CD4-positive, alpha-beta T cell (primary cell): ENCODE results near the gene RUFY2. TPM values are rescaled to one million over a fixed set of nuclear protein-coding genes. Genes with fewer than 3 reads are reported as not detected.
"Not testable (repeated sequence)": the region's sequence is repeated elsewhere in the genome, so short reads cannot be mapped to it uniquely, and the experiment has no call there.

Experiments used
- ATAC-seq: fragments of 200-7000 bp; cut with Tn5 transposase; one replicate; pipeline ENCODE4 v1.10.0; 2022; ENCODE audit warnings: mild to moderate bottlenecking; ENCODE audit not compliant: poor library complexity
- CTCF ChIA-PET: fragments of 350-600 bp; sonication (Branson Sonifier 250); formaldehyde crosslinking; loops from one replicate; lab custom pipeline; 2021; ENCODE audit warnings: antibody characterized with exemption, inconsistent platforms; lab: Charles Lee
- POLR2A ChIA-PET: fragments of 350-600 bp; sonication (Branson Sonifier 250); formaldehyde crosslinking; loops from one replicate; lab custom pipeline; 2021; ENCODE audit warnings: antibody characterized with exemption, inconsistent platforms; lab: Charles Lee
- DNase-seq, 14 experiments: peaks; one replicate each; pipeline ENCODE4 v3.0.0-alpha.2; 2013 to 2020; ENCODE audit warnings: mixed read lengths in 2 of 14
- H3K27ac ChIP-seq, 2 donors: one replicate each; pipeline versions ENCODE4 v1.5.1 to v1.7.0; 2013; ENCODE audit warnings: low read length in 2 of 2, low read depth in 1 of 2, mild to moderate bottlenecking in 1 of 2
- H3K27me3 ChIP-seq, 2 experiments: 1 replicate in 1 of 2; 2 replicates in 1 of 2; pipeline versions ENCODE4 v1.6.1 to v1.7.0; 2013; ENCODE audit warnings: low read length in 2 of 2, control low read depth in 1 of 2, mild to moderate bottlenecking in 1 of 2, moderate library complexity in 1 of 2; ENCODE audit not compliant: insufficient read depth in 2 of 2, control insufficient read depth in 1 of 2
- H3K36me3 ChIP-seq: one replicate; pipeline ENCODE4 v1.6.1; 2013; ENCODE audit warnings: low read length, control low read depth; ENCODE audit not compliant: insufficient read depth
- H3K4me1 ChIP-seq: one replicate; pipeline ENCODE4 v1.6.1; 2013; ENCODE audit warnings: low read length, control low read depth; ENCODE audit not compliant: insufficient read depth
- H3K4me3 ChIP-seq: one replicate; pipeline ENCODE4 v1.5.1; 2013; ENCODE audit warnings: mild to moderate bottlenecking, low read length, moderate library complexity
- H3K9me3 ChIP-seq, 2 experiments: 1 replicate in 1 of 2; 2 replicates in 1 of 2; pipeline versions ENCODE4 v1.6.1 to v1.7.0; 2013; ENCODE audit warnings: low read length in 2 of 2, mild to moderate bottlenecking in 2 of 2, control low read depth in 1 of 2, moderate library complexity in 1 of 2; ENCODE audit not compliant: control insufficient read depth in 1 of 2, insufficient read depth in 1 of 2
- H3K27ac Mint-ChIP-seq: one replicate; pipeline ENCODE4 v1.8.0; 2020; ENCODE audit warnings: mixed read lengths
- H3K27me3 Mint-ChIP-seq: one replicate; pipeline ENCODE4 v1.8.0; 2021; ENCODE audit warnings: mixed read lengths
- H3K36me3 Mint-ChIP-seq: one replicate; pipeline ENCODE4 v1.8.0; 2021; ENCODE audit warnings: low read depth, mixed read lengths
- H3K4me1 Mint-ChIP-seq: one replicate; pipeline ENCODE4 v1.8.0; 2021; ENCODE audit warnings: low read depth, mixed read lengths
- H3K4me3 Mint-ChIP-seq: one replicate; pipeline ENCODE4 v1.8.0; 2020; ENCODE audit warnings: mild to moderate bottlenecking, mixed read lengths
- H3K9me3 Mint-ChIP-seq: one replicate; pipeline ENCODE4 v1.8.0; 2020; ENCODE audit warnings: mixed read lengths
- intact Hi-C, 2 experiments: fragments of 100-400 bp; cut with DNase I in 1 of 2; cut with micrococcal nuclease in 1 of 2; formaldehyde crosslinking; loops; one replicate each; pipeline versions ENCODE4 v1.15.1 to v1.9.0; 2023 to 2025; cut with DNase I, micrococcal nuclease
- polyA plus RNA-seq, 2 donors: library from polyadenylated mRNA; unstranded; fragments of 120-200 nt; gene quantifications; one replicate each; pipeline ENCODE4 v1.2.1, GENCODE V29; 2013
- total RNA-seq, 174 experiments: library from RNA in 2 of 174; stranded (reverse) in 2 of 174; gene quantifications; one replicate each; pipeline ENCODE4 v1.2.3 and lab custom pipeline; 2021 to 2026
- TF ChIP-seq, protein P1 (sequence below): fragments of 200-600 bp; IDR thresholded peaks from one replicate; pipeline ENCODE4 v1.8.0; 2022; ENCODE audit warnings: antibody characterized with exemption, mild to moderate bottlenecking

Gene RUFY2, protein sequence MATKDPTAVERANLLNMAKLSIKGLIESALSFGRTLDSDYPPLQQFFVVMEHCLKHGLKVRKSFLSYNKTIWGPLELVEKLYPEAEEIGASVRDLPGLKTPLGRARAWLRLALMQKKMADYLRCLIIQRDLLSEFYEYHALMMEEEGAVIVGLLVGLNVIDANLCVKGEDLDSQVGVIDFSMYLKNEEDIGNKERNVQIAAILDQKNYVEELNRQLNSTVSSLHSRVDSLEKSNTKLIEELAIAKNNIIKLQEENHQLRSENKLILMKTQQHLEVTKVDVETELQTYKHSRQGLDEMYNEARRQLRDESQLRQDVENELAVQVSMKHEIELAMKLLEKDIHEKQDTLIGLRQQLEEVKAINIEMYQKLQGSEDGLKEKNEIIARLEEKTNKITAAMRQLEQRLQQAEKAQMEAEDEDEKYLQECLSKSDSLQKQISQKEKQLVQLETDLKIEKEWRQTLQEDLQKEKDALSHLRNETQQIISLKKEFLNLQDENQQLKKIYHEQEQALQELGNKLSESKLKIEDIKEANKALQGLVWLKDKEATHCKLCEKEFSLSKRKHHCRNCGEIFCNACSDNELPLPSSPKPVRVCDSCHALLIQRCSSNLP
- total RNA-seq (10 to 100 TPM; 10.7 to 14.8 TPM), total RNA-seq (lab: John Stamatoyannopoulos, UW) (8.6 to 46.8 (median 27.5) reads per million in 172 experiments)
- 9.1 TPM for polyA plus RNA-seq (2013, experiment 1 of 2)
- 11.5 TPM for polyA plus RNA-seq (2013, experiment 2 of 2)

DNA sequence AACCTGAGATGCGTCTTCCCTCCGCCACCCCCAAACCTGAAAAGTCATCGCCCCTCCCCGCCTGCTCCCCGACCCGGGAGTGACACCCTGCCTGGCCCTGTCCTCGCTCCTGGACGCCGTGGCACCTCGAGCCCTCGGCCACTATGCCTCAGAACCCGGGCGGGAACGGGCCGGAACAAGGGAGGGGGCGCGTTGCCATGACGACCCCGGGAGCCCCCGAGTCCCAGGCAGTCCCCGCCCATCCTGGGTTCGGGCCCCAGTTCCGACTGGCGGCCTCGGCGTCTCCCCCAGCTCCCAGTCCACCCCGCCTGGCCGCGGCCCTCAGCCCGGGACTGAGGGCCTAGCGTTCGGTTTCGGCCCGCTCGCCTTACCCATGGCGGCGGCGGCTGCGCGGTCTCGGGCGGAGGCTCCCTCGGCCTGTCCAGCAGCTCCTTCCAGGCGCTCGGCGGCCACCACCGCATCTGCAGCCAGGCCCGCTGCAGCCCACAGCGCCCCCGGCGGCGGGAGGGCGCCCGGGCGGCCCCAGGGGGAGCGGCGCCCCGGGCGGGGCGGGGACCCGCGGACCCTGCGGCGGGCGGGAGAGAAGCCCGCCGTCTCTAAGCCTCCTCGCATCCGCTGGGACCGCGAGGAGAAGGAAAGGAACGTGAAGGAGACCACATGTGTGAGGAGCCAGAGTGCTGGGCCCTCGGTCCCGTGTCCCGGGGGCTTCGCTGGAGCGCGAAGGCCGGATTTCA is at the start of gene RUFY2:
RUFY2 (minus strand) TSS at position 463 of the 734 bp plus-strand sequence; CDS start at position 375, 88 bp downstream.
- H3K9me3 ChIP-seq, result no peaks in the 10 kb centered on the region
- Mint-ChIP-seq H3K4me1 (peaks cover 18% of the 10 kb centered on the region), H3K36me3 (peaks cover 9% of the 10 kb centered on the region), H3K9me3 (no peaks in the 10 kb centered on the region), H3K27ac (peak within 1 kb of the TSS; percentile 53), H3K4me3 (peak within 1 kb of the TSS; percentile 89), H3K27me3 (no peaks in the 10 kb centered on the region)
- no peaks in the 10 kb centered on the region for H3K36me3 ChIP-seq
- H3K4me3 ChIP-seq, result peak within 1 kb of the TSS; percentile 99
- TF ChIP-seq, protein P1, sequence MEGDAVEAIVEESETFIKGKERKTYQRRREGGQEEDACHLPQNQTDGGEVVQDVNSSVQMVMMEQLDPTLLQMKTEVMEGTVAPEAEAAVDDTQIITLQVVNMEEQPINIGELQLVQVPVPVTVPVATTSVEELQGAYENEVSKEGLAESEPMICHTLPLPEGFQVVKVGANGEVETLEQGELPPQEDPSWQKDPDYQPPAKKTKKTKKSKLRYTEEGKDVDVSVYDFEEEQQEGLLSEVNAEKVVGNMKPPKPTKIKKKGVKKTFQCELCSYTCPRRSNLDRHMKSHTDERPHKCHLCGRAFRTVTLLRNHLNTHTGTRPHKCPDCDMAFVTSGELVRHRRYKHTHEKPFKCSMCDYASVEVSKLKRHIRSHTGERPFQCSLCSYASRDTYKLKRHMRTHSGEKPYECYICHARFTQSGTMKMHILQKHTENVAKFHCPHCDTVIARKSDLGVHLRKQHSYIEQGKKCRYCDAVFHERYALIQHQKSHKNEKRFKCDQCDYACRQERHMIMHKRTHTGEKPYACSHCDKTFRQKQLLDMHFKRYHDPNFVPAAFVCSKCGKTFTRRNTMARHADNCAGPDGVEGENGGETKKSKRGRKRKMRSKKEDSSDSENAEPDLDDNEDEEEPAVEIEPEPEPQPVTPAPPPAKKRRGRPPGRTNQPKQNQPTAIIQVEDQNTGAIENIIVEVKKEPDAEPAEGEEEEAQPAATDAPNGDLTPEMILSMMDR, result peak; percentile 57
- H3K4me1 ChIP-seq, result peaks cover 11% of the 10 kb centered on the region
- H3K27me3 ChIP-seq, result no peaks in the 10 kb centered on the region
- intact Hi-C loops, result loop anchor here in 1 of 2 experiments (2.0 to 10.0 kb wide), 6 partner anchors 75 to 548 kb away; partner anchors contain the start of genes CCAR1, DDX21, DDX50 and HERC4
- ChIA-PET POLR2A (interaction anchor here (0.7 to 2.0 kb wide), 2 partner anchors 75 to 77 kb away, joined by 3 to 16 read pairs; partner anchors contain the start of genes HNRNPH3 and PBLD), CTCF (interaction anchor here (0.6 to 1.5 kb wide), 12 partner anchors 8 to 77 kb away, joined by 3 to 11 read pairs (median 3); partner anchors contain the start of genes DNA2, HNRNPH3 and PBLD)
- peak; percentile 42 to 88 (median 70) for DNase-seq
- H3K27ac ChIP-seq, result peak within 1 kb of the TSS in 1 of 2 donors; percentile 35
- peak; percentile 94 for ATAC-seq

DNA sequence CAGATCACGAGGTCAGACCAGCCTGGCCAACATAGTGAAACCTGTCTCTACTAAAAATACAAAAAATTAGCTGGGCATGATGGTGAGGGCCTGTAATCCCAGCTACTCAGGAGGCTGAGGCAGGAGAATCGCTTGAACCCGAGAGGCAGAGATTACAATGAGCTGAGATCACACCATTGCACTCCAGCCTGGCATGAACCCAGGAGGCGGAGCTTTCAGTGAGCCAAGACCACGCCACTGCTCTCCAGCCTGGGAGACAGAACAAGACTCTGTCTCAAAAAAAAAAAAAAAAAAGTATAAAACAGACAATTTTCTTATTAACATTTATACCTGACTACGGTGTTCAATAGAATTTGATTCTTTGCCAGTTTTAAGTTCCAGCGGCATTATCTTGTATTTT is 42.6 kb upstream of the RUFY2 start:
- POLR2A ChIA-PET, result interaction anchor here (0.5 kb wide), 1 partner anchor 8 kb away, joined by 5 read pairs; no protein-coding TSS in a partner anchor
- ATAC-seq, H3K9me3 Mint-ChIP-seq, CTCF ChIA-PET, H3K4me1 Mint-ChIP-seq, H3K4me1 ChIP-seq, H3K4me3 ChIP-seq, H3K27me3 Mint-ChIP-seq, H3K9me3 ChIP-seq, H3K27ac ChIP-seq, H3K36me3 ChIP-seq, H3K4me3 Mint-ChIP-seq, H3K27ac Mint-ChIP-seq, DNase-seq, H3K27me3 ChIP-seq, intact Hi-C loops: not testable (repeated sequence)
- H3K36me3 Mint-ChIP-seq, result peaks cover 11% of the 10 kb centered on the region

DNA sequence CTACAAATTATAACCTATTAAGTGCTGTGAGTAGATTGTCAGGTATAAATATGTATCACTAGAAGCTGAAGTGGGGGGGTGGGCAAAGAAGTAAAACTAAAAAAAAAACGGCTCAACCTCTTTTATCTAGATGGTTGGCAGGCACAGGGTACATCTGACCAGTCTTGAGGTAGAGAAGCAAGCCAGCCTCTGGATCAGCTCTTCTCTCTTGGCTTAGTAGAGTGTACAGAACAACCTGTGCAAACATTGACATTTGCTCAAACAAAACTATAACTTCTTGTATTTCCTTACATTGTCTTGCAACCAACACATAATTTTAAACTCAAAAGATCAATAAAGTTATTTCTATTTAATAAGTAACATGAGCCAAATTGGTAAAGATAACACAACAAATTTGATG is 39.1 kb upstream of the RUFY2 start:
- no peak overlapping the region for H3K27ac Mint-ChIP-seq
- no peak overlapping the region for H3K27ac ChIP-seq
- ChIA-PET CTCF (no interaction called here), POLR2A (no interaction called here)
- no peaks in the 10 kb centered on the region for H3K36me3 ChIP-seq
- H3K27me3 ChIP-seq, result no peaks in the 10 kb centered on the region
- DNase-seq (no peak), ATAC-seq (no peak)
- H3K9me3 Mint-ChIP-seq, result no peaks in the 10 kb centered on the region
- peaks cover 6% of the 10 kb centered on the region for H3K36me3 Mint-ChIP-seq
- no peaks in the 10 kb centered on the region for H3K4me1 Mint-ChIP-seq
- intact Hi-C loops, result no loop called here
- no peaks in the 10 kb centered on the region for H3K9me3 ChIP-seq
- H3K4me1 ChIP-seq, result no peaks in the 10 kb centered on the region
- H3K27me3 Mint-ChIP-seq, result no peaks in the 10 kb centered on the region
- TF ChIP-seq, protein P1, result no peak
- H3K4me3 Mint-ChIP-seq, result no peak overlapping the region
- H3K4me3 ChIP-seq, result no peak overlapping the region
